ENCODE results near the gene ATG10. TPM values are rescaled to one million over a fixed set of nuclear protein-coding genes. Genes with fewer than 3 reads are reported as not detected.
"Not testable (repeated sequence)": the region's sequence is repeated elsewhere in the genome, so short reads cannot be mapped to it uniquely, and the experiment has no call there.

Gene ATG10
- total RNA-seq, 2 donors from 2014 or later: 7.7 to 9.0 TPM

DNA sequence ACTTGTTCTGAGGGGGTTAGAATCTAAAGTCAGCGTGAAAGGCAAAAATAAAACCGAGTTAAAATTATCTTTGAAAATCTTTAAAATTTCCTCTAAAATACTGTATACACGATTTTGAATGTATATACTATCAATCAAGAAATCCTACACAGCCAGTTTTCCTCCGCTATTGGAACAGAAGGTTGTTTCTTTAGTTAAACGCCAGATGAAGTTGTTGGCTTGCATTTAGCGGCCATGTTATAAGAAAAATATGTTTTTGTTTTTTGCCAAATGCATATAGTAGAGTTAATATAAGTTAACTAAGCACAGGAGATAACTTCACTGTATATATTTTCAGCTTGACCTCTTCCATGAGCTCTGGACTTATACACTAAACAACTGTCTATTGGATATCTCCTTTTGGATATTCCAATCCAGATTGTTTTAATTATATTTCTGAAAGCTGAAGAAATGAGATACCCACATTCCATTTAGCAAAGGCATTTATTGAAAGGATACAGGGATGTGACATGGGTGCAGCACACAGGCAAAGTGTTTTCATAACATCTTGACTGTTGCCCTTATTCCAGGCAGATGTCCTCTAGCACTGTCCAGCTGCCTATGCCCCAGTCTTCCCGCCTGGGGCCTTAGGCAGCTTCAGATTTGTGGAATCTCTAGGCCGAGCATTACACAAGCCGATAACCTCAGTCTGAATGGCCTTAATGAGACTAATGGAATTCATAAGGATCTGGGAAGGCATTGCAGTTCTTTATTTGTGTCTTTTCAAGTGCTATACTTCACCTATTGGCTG is 10.0 kb upstream of the ATG10 start:
- no peak for DNase-seq
- H3K9me3 ChIP-seq (ENCODE audit: control insufficient read depth, low read length, poor library complexity, severe bottlenecking): no peaks in the 10 kb centered on the region
- Mint-ChIP-seq H3K27me3 (peaks cover 4% of the 10 kb centered on the region), H3K4me3 (no peak overlapping the region), H3K4me1 (no peaks in the 10 kb centered on the region), H3K36me3 (ENCODE audit: low read depth) (peaks cover 2% of the 10 kb centered on the region), H3K27ac (no peak overlapping the region)
- ATAC-seq: no peak

DNA sequence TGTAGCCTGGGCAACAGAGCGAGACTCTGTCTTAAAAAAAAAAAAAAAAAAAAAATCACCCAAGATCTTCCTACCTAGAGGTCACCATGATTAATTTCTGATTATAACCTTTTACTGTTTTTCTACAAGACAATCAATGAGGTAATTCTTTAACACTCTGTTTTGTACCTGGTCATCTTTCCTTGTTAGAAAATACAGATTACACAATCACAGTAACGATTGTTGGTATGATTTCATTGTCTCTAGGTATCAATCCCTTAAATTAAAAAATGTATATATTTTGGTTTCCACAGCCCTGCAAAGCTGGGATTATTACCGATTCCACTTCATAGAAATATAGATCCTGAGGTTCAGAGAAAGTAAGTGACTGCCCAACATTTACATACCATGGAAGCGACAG is 8.3 kb upstream of the ATG10 start:
- Mint-ChIP-seq H3K4me1 (no peaks in the 10 kb centered on the region), H3K4me3 (no peak overlapping the region), H3K36me3 (ENCODE audit: low read depth) (peaks cover 2% of the 10 kb centered on the region), H3K27ac (no peak overlapping the region), H3K27me3 (peaks cover 4% of the 10 kb centered on the region)
- no peak for DNase-seq
- H3K9me3 ChIP-seq (ENCODE audit: control insufficient read depth, low read length, poor library complexity, severe bottlenecking): no peaks in the 10 kb centered on the region
- no peak for ATAC-seq

DNA sequence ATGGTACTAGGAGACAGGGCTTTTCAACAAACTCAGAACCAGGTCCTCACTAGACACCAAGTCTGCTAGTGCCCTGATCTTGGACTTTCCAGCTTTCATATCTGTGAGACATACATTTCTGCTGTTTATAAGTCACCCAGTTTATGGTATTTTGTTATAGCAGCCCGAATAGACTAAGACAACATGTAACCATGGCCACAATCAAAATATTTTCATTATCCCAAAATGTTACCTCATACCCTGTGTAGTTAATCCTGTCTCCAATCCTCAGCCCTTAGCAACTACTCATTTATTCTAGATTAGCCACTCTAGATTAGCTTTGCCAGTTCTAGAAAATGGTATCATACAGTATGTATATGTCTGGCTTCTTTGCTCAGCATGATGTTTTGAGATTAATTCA is 6.3 kb upstream of the ATG10 start:
- peaks cover 2% of the 10 kb centered on the region for H3K36me3 Mint-ChIP-seq (ENCODE audit: low read depth)
- DNase-seq: no peak
- H3K4me3 Mint-ChIP-seq: no peak overlapping the region
- peaks cover 4% of the 10 kb centered on the region for H3K27me3 Mint-ChIP-seq
- no peak overlapping the region for H3K27ac Mint-ChIP-seq
- H3K9me3 ChIP-seq (ENCODE audit: control insufficient read depth, low read length, poor library complexity, severe bottlenecking): no peaks in the 10 kb centered on the region
- H3K4me1 Mint-ChIP-seq: no peaks in the 10 kb centered on the region
- ATAC-seq: no peak

DNA sequence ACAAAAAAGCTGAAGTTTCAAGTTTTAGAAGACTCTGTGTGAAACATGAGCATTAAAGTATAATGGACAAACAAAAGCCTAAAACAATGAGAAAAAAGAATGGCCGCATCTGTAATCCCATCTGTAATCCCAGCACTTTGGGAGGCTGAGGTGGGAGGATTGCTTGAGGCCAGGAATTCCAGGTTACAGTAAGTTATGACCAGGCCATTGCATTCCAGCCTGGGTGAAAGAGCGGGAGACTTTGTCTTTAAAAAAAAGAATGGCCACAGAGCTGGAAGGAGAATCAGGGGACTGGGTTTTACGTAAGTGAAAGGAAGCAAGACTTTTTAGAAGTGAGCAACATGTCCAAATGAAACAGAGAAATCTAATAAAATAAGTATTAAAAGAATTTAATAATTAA is 2.6 kb upstream of the ATG10 start:
- no peaks in the 10 kb centered on the region for H3K9me3 ChIP-seq (ENCODE audit: control insufficient read depth, low read length, poor library complexity, severe bottlenecking)

DNA sequence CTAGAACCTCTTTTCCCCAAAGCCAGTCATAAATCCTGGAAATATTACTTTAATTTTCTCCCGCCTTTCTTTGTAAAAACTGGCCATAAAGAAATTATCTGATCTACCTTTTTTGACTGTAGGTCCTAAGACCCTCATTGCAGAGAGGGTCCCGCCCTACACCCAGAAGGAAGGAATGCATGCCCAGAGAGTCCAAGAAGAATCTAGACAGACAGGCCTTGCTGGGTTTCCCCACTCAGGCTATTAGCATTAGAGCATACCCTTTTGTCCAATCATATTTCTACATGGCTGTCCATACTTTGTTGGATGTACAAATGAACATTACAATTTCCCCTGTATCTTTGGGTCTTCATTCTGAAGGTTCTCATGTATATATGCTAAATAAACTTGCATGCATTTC is 1.9 kb upstream of the ATG10 start:
- Mint-ChIP-seq H3K27ac (no peak overlapping the region), H3K4me3 (no peak overlapping the region)
- no peak for ATAC-seq

More for the DNA sequence above, 2.6 kb upstream of the ATG10 start:
- peak overlapping the region; percentile 55 for H3K4me3 Mint-ChIP-seq
- no peak overlapping the region for H3K27ac Mint-ChIP-seq
- peaks cover 2% of the 10 kb centered on the region for H3K36me3 Mint-ChIP-seq (ENCODE audit: low read depth)
- DNase-seq: no peak
- no peaks in the 10 kb centered on the region for H3K27me3 Mint-ChIP-seq
- peaks cover 14% of the 10 kb centered on the region for H3K4me1 Mint-ChIP-seq
- no peak for ATAC-seq

GRCh38 chr5:81971111-81971711 is 612 bp upstream of the ATG10 start:
- DNase-seq: no peak
- peaks cover 18% of the 10 kb centered on the region for H3K4me1 Mint-ChIP-seq
- peaks cover 2% of the 10 kb centered on the region for H3K36me3 Mint-ChIP-seq (ENCODE audit: low read depth)
- no peaks in the 10 kb centered on the region for H3K27me3 Mint-ChIP-seq
- peak overlapping the region; percentile 98 for H3K27ac Mint-ChIP-seq
- H3K4me3 Mint-ChIP-seq: peak overlapping the region; percentile 99
- no peaks in the 10 kb centered on the region for H3K9me3 ChIP-seq (ENCODE audit: control insufficient read depth, low read length, poor library complexity, severe bottlenecking)
- peak; percentile 48 for ATAC-seq

More for the DNA sequence above, 1.9 kb upstream of the ATG10 start:
- Mint-ChIP-seq H3K4me1 (peaks cover 18% of the 10 kb centered on the region), H3K27me3 (no peaks in the 10 kb centered on the region), H3K36me3 (ENCODE audit: low read depth) (peaks cover 2% of the 10 kb centered on the region)
- DNase-seq: no peak
- no peaks in the 10 kb centered on the region for H3K9me3 ChIP-seq (ENCODE audit: control insufficient read depth, low read length, poor library complexity, severe bottlenecking)

GRCh38 chr5:81972492-81972783 is 615 bp downstream of the ATG10 start:
- H3K4me1 Mint-ChIP-seq: peaks cover 19% of the 10 kb centered on the region
- no peak for DNase-seq
- no peaks in the 10 kb centered on the region for H3K27me3 Mint-ChIP-seq
- peaks cover 4% of the 10 kb centered on the region for H3K36me3 Mint-ChIP-seq (ENCODE audit: low read depth)
- ATAC-seq: peak; percentile 47
- H3K4me3 Mint-ChIP-seq: peak overlapping the region; percentile 99
- H3K9me3 ChIP-seq (ENCODE audit: control insufficient read depth, low read length, poor library complexity, severe bottlenecking): no peaks in the 10 kb centered on the region
- peak overlapping the region; percentile 39 for H3K27ac Mint-ChIP-seq

- Mint-ChIP-seq H3K27me3 (no peaks in the 10 kb centered on the region), H3K4me3 (no peak overlapping the region), H3K4me1 (peaks cover 5% of the 10 kb centered on the region), H3K36me3 (ENCODE audit: low read depth) (peaks cover 13% of the 10 kb centered on the region), H3K27ac (no peak overlapping the region)
- no peak for ATAC-seq
- no peaks in the 10 kb centered on the region for H3K9me3 ChIP-seq (ENCODE audit: control insufficient read depth, low read length, poor library complexity, severe bottlenecking)
- no peak for DNase-seq
Measured at GRCh38 chr5:81980160-81980559, 8.3 kb downstream of the ATG10 start.

- Mint-ChIP-seq H3K4me1 (peaks cover 5% of the 10 kb centered on the region), H3K4me3 (no peak overlapping the region), H3K36me3 (ENCODE audit: low read depth) (peaks cover 13% of the 10 kb centered on the region), H3K27ac (no peak overlapping the region), H3K27me3 (no peaks in the 10 kb centered on the region)
- ATAC-seq: no peak
- DNase-seq: no peak
- H3K9me3 ChIP-seq (ENCODE audit: control insufficient read depth, low read length, poor library complexity, severe bottlenecking): no peaks in the 10 kb centered on the region
Measured at GRCh38 chr5:81980598-81981260, 8.9 kb downstream of the ATG10 start.

- not testable (repeated sequence) for H3K4me3 Mint-ChIP-seq; H3K4me1 Mint-ChIP-seq; ATAC-seq; H3K9me3 ChIP-seq (ENCODE audit: control insufficient read depth, low read length, poor library complexity, severe bottlenecking); DNase-seq; H3K27ac Mint-ChIP-seq; H3K27me3 Mint-ChIP-seq
- H3K36me3 Mint-ChIP-seq (ENCODE audit: low read depth): peaks cover 15% of the 10 kb centered on the region
Measured at GRCh38 chr5:81982172-81982685, 10.4 kb downstream of the ATG10 start.

- not testable (repeated sequence) for H3K4me1 Mint-ChIP-seq; H3K27me3 Mint-ChIP-seq; H3K9me3 ChIP-seq (ENCODE audit: control insufficient read depth, low read length, poor library complexity, severe bottlenecking); DNase-seq; H3K4me3 Mint-ChIP-seq; H3K27ac Mint-ChIP-seq; ATAC-seq
- H3K36me3 Mint-ChIP-seq (ENCODE audit: low read depth): peaks cover 11% of the 10 kb centered on the region
Measured at GRCh38 chr5:81983148-81983547, 11.3 kb downstream of the ATG10 start.

DNA sequence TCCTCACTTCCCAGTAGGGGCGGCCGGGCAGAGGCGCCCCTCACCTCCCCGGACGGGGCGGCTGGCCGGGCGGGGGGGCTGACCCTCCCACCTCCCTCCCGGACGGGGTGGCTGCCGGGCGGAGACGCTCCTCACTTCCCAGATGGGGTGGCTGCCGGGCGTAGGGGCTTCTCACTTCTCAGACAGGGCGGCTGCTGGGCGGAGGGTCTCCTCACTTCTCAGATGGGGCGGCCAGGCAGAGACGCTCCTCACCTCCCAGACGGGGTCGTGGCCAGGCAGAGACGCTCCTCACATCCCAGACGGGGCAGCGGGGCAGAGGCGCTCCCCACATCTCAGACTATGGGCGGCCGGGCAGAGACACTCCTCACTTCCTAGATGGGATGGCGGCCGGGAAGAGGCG is 11.7 kb downstream of the ATG10 start:
- not testable (repeated sequence) for H3K27ac Mint-ChIP-seq; H3K4me1 Mint-ChIP-seq; DNase-seq; ATAC-seq; H3K4me3 Mint-ChIP-seq; H3K36me3 Mint-ChIP-seq (ENCODE audit: low read depth); H3K9me3 ChIP-seq (ENCODE audit: control insufficient read depth, low read length, poor library complexity, severe bottlenecking); H3K27me3 Mint-ChIP-seq

DNA sequence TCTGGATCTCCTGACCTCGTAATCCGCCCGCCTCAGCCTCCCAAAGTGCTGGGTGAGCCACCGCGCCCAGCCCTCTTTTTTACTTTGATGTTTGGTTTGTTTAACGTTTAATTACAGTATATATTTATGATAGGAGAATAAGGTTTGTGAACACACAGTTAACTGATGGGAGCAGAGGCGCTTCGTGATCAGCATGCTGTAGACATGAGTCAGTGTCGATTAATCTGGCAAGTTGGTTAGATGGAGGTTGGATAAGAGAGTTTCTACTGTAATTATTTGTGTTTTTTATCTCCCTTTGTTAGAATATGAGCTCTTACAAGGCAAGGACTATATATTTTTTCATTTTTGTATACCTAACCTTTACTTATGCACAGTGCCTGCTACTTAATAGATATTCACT is 14.3 kb downstream of the ATG10 start:
- H3K36me3 Mint-ChIP-seq (ENCODE audit: low read depth): peaks cover 5% of the 10 kb centered on the region
- H3K9me3 ChIP-seq (ENCODE audit: control insufficient read depth, low read length, poor library complexity, severe bottlenecking): no peaks in the 10 kb centered on the region
- no peak overlapping the region for H3K27ac Mint-ChIP-seq
- no peaks in the 10 kb centered on the region for H3K27me3 Mint-ChIP-seq
- no peak for DNase-seq
- H3K4me3 Mint-ChIP-seq: no peak overlapping the region
- ATAC-seq: no peak
- no peaks in the 10 kb centered on the region for H3K4me1 Mint-ChIP-seq

All from T-helper 17 cell (primary cell).